ENCODE measurements around the gene HECW1.

- TF ChIP-seq REST (IDR thresholded peaks at IDR 0.05; ENCODE audit: low read depth, low read length): no peak
- TF ChIP-seq ZNF207 (IDR thresholded peaks at IDR 0.05; ENCODE audit: borderline replicate concordance): no peak
- no peak for TF ChIP-seq SKIL (IDR thresholded peaks at IDR 0.05; ENCODE audit: low read depth, poor library complexity, severe bottlenecking)
- TF ChIP-seq MYB (IDR thresholded peaks at IDR 0.05; ENCODE audit: borderline replicate concordance, low read depth, low read length): no peak
- no peak for TF ChIP-seq MXI1 (IDR thresholded peaks at IDR 0.05; ENCODE audit: low read depth, low read length)
- TF ChIP-seq POLR2AphosphoS5 (IDR thresholded peaks at IDR 0.05; ENCODE audit: low read length): no peak
Observed at GRCh38 chr7:43495572-43495971, 383.1 kb downstream of the HECW1 start.

Measured in GM12878 (cell line).